Measurements from ENCODE around the gene CDH18.

The CDH18 gene

GRCh38 chr5:19555876-19556275 lies 432.1 kb downstream of the CDH18 start:
- DNase-seq = no peak

GRCh38 chr5:19555436-19555835 lies 432.6 kb downstream of the CDH18 start:
- no peak for DNase-seq

- DNase-seq = no peak
These were observed 433.5 kb downstream of the CDH18 start for GRCh38 chr5:19554524-19554923.

- no peak for DNase-seq
These were observed 440.4 kb downstream of the CDH18 start for GRCh38 chr5:19547640-19548039.

- DNase-seq = no peak
These were observed 441.5 kb downstream of the CDH18 start for GRCh38 chr5:19546521-19546920.

GRCh38 chr5:19538607-19539006 lies 449.4 kb downstream of the CDH18 start:
- no peak for DNase-seq

GRCh38 chr5:19536387-19536786 lies 451.6 kb downstream of the CDH18 start:
- no peak for DNase-seq

GRCh38 chr5:19534751-19535150 lies 453.2 kb downstream of the CDH18 start:
- DNase-seq = no peak

GRCh38 chr5:19532936-19533335 lies 455.1 kb downstream of the CDH18 start:
- DNase-seq = no peak

- no peak for DNase-seq
These were observed 456.5 kb downstream of the CDH18 start for GRCh38 chr5:19531374-19531952.

GRCh38 chr5:19519448-19519847 lies 468.6 kb downstream of the CDH18 start:
- no peak for DNase-seq

GRCh38 chr5:19498852-19499251 lies 489.1 kb downstream of the CDH18 start:
- DNase-seq = no peak

- no peak for DNase-seq
These were observed 490.7 kb downstream of the CDH18 start for GRCh38 chr5:19497229-19497815.

GRCh38 chr5:19496056-19496455 lies 491.9 kb downstream of the CDH18 start:
- DNase-seq = no peak

GRCh38 chr5:19492861-19493260 lies 495.1 kb downstream of the CDH18 start:
- no peak for DNase-seq

GRCh38 chr5:19488786-19489185 lies 499.2 kb downstream of the CDH18 start:
- DNase-seq = no peak

- DNase-seq = no peak
These were observed 500.5 kb downstream of the CDH18 start for GRCh38 chr5:19487480-19487879.

GRCh38 chr5:19479562-19479961 lies 508.4 kb downstream of the CDH18 start:
- DNase-seq = no peak

- DNase-seq = no peak
These were observed 526.0 kb downstream of the CDH18 start for GRCh38 chr5:19462019-19462418.

- DNase-seq = no peak
These were observed 563.5 kb downstream of the CDH18 start for GRCh38 chr5:19424506-19424905.

Measured in activated CD4-positive, alpha-beta T cell treated with anti-CD3 and anti-CD28 coated beads, Interleukin-2, amount 50 U/mL, for 48 hours (primary cell).